T-helper 22 cell (primary cell): ENCODE data around the gene ATL2.

Experiments
- DNase-seq: peaks from one replicate; pipeline ENCODE4 v3.0.0-alpha.2; 2020; ENCODE audit warnings: low read depth

The ATL2 gene

GRCh38 chr2:38248707-38249106, 128.4 kb downstream of the ATL2 start:
- no peak for DNase-seq

GRCh38 chr2:38248255-38248654, 128.8 kb downstream of the ATL2 start:
- DNase-seq = no peak

- DNase-seq = no peak
These were observed 131.0 kb downstream of the ATL2 start for GRCh38 chr2:38246105-38246504.

GRCh38 chr2:38245114-38245641, 131.9 kb downstream of the ATL2 start:
- no peak for DNase-seq

- no peak for DNase-seq
These were observed 132.8 kb downstream of the ATL2 start for GRCh38 chr2:38244301-38244700.
